DLD1 (cell line): ENCODE measurements around the gene ADPGK.
"Not testable (repeated sequence)": the region's sequence is repeated elsewhere in the genome, so short reads cannot be mapped to it uniquely, and the experiment has no call there.

Experiments used
- in situ Hi-C: cut with HindIII; loops from 2 replicates; pipeline ENCODE4 v1.10.0; 2017; ENCODE audit warnings: low sequenced_read_pairs

ADPGK gene

DNA sequence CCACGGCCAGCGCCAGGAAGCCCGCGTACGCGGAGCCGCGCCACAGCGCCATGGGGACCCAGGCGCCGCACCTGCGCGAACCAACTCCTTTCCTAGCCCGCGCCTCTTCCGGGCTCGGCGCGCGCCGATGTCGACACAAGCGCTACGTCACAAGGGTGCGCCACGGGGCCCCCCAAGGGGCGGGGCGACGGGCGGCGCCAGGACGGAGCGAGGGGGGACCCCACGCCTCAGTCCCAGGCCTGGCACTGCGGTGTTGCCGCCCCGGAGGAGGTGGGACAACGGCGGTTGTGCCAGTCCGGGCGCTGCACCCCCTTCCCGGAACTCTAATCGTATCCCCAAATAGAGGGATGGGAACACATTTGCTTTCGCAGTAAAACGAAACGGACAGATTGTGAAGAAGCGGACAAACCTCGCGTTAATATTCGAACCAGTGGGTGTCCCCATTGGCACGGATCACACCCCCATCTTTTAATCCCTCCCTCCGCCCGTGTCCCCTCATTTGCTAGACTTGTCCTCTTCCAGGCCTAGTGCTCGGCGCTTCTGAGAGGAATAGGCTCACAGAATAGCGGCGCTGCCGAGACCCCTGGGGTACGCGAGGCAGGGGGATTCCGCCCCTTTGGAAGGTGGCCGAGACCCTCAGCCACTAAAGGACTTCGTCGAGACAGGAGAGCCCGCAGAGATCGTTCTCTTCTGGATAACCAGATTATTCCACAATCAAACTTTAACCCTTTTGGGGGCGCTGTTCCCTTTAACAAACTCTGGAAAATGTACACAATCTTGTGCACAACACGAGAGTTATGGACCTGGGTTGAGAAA is at the start of gene ADPGK:
TSS of gene ADPGK (minus strand) at position 119 of the 816 bp plus-strand sequence. CDS start at position 52, 67 bp downstream.
- in situ Hi-C loops, result no loop called here

DNA sequence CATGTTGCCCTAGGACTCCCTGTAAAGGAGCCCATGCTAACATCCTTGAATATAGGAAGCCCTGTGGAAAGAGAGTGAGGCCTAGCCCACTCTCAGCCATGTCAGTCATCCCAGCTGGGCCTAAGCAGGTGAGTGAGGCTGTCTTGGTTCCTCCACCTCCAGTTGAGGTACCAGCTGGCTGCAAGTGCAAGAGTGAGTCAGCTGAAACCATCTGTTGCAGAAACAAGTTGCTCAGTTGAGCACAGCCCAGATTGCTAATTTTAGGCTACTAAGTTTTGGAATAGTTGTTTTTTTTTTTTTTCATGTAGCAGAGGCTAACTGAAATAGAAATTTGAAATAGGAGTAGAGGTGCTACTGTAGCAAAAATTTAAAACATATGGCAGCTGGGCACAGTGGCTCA is 43.7 kb upstream of the ADPGK start:
- in situ Hi-C loops, result no loop called here

DNA sequence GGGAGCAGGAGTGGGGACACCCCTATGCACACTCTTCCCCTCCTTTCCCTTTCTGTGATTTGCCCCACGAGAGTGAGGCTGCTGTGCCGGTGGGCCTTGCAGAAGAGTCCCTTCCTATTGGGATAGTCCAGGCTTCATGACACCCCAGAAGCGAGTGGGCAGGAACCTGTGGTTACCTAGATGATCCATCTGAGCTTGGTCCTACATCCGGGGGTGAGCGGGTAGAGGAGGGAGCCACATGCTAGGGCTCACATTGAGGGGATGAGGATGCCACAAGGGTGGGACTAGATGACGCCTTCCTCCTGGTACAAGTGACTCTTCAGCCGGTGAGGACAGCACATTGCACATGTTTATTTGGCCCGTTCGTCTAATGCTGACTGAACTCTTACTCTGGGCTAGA is 43.1 kb upstream of the ADPGK start:
- in situ Hi-C loops, result no loop called here

DNA sequence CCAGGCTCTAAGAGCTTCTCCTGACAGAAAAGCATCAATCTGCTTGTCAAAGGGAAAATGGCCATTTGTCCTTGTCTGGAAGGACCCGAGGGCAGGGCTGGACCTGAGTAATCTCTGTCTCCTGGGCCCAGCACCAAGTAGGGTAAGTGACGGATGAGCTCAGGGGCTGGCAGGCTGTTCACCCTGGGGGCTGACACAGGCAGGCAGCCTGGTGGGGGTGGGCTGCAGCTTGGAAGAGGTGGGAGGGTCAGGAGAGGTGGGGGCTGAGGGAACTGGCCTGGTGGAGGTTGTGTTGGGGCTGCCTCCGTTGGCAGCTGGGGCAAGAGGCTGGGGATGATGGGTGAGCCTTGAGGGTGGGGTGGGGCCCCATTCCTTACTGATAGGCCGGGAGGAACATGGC is 42.3 kb upstream of the ADPGK start:
- in situ Hi-C loops, result no loop called here

DNA sequence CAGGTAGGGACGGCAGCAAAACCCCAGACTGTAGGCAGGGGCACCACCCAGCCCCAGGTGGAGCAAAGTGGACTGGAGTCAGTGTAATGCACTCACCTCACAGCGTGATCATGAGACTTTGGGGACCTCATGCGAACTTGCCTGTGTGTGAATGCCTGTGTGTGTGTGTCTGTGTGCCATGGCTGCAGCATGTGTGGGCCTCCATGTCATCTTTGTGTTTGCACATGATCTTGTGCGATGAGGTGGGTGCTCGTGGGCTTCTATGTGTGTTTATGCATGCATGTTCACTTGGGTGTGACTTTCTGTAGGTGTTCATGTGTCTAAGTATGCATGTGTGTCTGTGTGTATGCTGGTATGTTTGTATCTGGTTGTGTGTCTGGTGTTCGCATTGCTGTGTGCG is 41.2 kb upstream of the ADPGK start:
- in situ Hi-C loops, result no loop called here

DNA sequence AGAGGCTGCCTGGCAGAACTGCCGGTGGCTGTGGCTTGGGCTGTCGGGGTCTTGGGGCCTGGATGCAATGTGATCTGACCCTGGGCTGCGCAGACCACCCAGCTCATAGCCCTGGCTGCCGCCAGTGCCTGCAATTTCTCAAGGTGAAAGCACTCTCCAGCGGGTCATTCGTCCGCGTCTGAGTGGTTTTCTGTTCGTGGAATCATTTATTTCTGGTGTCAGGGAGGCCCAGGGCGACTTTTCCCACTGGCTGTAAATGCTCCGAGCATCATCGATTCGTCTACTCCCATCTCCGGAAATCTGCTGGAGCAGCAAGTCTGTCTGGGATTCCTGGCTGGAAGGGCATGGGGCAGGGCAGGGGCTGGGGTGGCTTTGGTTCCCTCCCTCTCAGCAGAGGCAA is 40.6 kb upstream of the ADPGK start:
- in situ Hi-C loops, result no loop called here

DNA sequence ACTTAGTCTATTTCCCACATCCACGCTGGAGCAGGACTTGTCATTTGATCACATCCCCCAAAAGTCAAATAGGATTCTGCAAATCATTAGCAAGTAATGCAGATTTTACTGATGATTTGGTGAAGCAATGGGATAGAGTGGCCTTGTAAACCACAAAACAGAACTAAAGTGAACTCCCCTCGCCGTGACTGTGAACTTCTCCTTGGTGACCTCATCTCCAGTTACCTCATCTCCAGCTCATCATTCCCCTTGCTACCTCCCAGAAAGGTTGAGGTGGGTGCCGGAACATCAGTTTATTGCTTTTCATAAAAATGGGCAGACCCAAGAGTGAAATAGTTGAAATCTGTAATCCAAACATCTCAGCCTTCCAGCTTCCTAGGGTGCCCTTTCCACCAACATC is 36.7 kb upstream of the ADPGK start:
- in situ Hi-C loops, result no loop called here

DNA sequence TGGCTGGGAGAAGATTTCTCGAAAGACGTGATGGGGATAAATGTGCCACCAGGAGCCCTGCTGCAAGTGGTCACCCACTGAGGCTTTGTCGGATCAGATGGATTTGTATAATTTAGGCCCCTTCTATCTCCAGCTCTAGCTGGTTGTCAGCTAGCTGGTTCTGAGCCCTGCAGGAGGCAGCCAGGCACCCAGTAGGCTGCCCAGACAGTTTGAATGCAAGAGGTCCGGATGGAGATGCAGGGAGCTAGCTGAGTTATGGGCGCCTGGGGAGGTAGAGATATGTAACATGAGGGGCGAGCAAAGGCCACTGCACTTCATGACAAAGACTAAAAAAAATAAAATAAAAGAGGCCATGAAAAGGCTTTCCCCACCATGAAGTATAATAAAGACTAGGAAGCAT is 35.1 kb upstream of the ADPGK start:
- in situ Hi-C loops, result no loop called here

DNA sequence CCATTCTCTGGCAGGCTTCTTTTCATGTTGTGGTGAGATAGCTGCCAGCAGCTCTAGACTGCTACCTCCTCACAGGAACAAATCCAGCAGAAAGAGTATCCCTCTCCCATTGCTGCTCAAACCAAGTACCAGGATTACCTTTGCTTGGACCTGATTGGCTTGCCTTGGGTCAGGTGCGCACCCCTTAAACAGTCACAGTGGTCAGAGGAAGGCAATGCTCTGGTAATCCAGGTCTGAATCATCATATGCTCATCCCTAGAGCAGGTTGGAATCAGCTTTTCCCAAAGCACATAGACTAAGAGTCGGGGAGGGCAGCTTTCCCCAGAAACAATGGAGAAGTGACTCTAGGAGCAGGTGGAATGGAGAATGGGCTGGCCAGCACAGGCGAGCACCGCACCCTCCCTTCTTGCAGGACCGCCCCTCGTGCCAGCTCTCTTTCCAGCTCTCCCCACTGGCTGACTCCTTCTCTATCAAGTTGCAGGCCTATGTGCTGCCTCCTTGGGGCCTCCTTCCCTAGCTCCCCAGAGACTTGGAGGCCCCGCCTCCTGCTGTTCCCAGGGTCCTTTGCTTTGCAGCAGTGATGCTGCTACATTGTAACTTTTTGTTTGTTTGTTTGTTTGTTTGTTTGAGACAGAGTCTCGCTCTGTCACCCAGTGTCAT is 29.9 kb upstream of the ADPGK start:
- in situ Hi-C loops, result no loop called here

DNA sequence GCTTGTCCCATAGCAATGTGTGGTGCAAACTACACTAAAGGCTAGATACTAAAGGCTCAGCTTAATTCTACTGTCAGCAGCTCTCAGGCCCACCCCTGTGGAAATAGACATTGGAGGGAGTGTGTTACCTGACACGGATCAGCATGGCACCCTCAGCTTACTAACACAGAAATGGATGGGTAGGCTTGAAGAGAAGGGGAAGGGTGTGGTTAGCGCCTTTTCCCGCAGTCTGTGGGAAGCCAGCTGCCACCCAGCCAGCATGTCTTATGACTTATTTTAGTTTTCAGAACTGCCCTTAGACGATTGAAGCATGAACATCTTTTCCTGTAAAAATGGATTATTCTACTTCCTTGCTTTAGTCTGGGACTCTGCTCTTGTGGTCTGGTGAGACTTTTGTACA is 25.8 kb upstream of the ADPGK start:
- in situ Hi-C loops, result no loop called here

DNA sequence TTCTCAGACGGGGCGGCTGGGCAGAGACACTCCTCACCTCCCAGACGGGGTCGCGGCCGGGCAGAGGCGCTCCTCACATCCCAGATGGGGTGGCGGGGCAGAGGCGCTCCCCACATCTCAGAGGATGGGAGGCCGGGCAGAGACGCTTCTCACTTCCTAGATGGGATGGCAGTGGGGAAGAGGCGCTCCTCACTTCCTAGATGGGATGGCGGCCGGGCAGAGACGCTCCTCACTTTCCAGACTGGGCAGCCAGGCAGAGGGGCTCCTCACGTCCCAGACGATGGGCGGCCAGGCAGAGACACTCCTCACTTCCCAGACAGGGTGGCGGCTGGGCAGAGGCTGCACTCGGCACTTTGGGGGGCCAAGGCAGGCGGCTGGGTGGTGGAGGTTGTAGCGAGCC is 23.8 kb upstream of the ADPGK start:
- in situ Hi-C loops, result not testable (repeated sequence)

DNA sequence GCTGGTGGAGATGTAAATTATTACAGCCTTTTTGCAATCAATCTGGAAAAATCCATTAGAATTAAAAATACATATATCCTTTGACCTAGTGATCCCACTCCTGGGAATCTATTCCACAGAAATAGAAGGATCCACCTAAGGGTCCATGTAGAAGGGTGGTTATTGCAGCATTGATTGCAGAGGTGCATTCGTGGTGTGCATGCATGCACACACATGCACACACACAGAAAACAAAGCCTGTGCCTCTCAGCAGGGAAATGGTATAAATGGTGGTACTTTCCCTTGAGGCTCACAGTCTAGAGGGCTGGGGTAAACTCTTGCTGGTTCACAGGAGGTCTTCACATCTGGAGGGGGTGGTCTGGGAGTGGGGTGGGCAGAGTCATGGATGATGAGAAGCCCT is 19.4 kb upstream of the ADPGK start:
- in situ Hi-C loops, result no loop called here

DNA sequence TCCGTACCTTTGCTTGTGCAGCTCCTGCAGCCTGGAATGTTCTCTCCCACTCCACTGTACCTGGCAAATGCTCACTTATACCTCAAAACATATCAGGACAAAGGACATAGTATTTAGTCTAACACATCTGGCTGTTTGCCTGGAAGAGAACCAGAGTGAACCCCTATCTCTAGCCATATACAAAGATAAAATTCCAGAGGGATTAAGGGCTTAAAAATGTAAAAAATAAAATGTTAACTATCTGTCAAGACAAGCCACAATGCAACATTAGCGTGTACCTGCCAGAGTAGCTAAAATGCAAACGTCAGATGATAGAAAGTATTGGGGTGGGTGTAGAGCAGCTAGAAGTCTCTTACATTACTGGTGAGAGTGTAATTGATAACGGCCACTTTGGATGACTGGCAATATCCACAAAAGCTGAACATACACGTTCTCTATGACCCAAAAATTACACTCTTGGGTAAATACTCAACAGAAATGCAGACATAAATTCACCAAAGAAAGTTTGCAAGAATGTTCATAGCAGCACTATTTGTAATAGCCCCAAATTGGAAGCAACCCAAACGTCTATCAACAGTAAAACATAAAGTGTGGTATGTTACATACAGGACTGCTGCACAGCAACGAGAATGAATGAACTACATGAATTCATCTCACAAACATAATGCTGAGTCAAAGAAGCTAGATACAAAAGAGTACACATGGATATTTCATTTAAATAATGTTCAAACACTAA is 18.2 kb upstream of the ADPGK start:
- in situ Hi-C loops, result no loop called here

DNA sequence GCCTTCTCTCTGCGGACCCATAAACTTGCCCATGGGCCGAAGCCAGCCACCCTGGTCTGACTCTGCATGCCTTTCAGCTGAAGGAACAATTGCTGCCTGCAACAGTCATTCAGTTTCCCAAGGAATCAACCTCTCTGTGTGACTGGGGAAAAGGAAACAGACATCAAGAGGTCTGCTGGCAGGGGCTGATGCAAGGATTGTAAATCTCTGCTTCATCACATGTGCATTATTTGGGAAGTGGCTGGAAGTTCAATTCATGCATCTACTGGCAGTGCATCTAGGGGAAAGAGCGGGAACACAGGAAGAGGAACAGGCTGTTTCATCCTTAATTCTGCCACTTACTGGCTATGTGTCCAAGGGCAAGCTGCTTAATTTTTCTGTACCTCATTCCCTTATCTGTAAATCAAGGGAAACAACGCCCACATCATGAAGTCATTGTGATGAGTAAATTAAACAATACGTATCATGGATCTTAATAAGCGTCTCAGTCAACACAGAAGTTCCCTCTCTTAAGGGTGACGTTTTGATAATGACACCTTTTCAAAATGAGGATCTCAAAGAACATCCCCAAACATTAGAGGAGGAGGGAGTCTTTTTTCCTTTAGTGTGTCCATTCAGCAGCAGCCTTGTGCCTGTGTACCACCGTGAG is 17.4 kb upstream of the ADPGK start:
- in situ Hi-C loops, result no loop called here

DNA sequence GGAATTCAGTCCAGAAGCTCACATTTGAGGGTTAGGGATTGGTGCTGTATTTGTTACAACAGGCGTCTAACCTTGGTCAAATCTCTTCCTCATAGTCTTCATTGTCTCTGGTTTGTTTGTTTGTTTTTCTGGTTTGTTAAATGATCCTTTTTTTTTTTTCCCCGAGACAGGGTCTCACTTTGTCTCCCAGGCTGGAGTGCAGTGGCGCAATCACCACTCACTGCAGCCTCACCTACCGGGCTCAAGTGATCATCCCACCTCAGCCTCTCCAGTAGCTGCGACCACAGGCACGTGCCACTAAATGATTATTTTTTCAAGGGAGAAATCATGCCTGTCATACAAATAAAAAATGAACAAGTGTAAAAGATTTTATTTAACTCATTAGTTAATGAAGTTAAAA is 14.3 kb upstream of the ADPGK start:
- in situ Hi-C loops, result no loop called here

DNA sequence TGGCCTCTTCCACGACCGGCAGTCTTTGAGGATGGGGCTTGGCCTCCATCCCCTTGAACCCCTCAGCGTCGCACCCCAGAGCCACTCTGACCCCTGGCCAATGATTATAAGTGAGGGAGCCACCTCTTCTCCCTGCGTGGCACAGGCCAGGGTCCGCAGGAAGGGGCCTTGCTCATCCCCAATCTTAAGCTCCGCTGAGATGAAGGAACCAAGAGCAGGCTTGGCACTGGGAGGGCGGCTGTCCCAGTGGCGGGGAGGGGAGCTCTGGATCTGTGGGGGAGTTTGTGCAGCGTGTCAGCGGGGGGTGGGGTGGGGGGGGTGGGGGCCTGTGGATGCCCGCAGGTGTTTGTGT is 13.8 kb upstream of the ADPGK start:
- in situ Hi-C loops, result no loop called here

DNA sequence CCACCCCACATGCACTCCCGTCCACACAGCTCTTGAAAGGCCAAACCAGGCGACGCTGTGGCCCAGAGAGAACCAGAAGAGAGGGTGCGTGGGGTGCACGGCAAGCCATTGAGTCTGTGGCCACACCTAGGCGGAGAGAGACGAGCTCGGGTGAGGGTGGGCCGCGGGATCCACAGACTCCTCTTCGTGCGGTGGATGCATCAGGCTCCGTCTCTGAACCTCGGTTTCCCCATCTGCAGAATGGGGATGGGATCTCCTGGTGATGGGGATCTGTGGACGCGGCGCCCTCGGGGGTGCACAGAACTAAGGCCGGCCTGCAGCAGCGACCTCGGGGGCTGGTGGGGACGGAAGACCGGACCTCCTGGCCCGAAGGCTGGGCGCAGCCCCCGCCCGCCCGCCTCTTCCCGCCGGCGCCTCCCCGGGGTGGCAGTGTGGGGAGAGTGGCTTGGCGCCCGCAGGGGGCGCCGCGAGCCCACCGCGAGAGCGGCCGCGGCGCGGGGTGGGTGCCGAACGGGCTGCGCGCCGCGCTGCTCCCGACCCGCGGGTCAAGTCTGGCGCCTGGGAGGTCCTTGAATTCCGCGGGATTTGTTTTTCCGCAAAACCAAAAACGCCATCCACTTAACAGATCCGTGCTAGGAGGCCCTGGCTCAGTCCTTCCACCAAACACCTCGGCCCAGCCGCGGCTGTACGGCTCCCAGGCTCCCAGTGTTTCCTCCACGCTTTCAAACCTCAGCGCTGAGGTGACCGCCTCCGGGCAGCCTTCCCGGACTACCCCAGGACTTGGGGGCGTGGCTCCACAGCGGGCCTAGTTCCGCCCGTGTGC is 13.2 kb upstream of the ADPGK start:
- in situ Hi-C loops, result no loop called here

DNA sequence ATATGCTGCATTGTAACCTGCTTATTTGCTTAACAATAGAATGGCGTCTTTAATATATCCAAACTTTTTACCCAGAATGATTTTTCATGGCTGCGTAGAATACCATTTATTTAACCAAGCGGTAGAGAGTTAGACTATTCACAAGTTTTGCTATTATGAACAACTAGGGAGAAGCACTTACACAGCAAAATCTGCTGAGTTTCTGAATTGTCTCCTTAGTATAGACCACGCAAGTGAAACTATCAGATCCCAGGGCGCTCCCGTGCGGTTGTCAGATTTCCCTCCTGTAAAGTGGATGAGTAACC is 12.6 kb upstream of the ADPGK start:
- in situ Hi-C loops, result no loop called here

DNA sequence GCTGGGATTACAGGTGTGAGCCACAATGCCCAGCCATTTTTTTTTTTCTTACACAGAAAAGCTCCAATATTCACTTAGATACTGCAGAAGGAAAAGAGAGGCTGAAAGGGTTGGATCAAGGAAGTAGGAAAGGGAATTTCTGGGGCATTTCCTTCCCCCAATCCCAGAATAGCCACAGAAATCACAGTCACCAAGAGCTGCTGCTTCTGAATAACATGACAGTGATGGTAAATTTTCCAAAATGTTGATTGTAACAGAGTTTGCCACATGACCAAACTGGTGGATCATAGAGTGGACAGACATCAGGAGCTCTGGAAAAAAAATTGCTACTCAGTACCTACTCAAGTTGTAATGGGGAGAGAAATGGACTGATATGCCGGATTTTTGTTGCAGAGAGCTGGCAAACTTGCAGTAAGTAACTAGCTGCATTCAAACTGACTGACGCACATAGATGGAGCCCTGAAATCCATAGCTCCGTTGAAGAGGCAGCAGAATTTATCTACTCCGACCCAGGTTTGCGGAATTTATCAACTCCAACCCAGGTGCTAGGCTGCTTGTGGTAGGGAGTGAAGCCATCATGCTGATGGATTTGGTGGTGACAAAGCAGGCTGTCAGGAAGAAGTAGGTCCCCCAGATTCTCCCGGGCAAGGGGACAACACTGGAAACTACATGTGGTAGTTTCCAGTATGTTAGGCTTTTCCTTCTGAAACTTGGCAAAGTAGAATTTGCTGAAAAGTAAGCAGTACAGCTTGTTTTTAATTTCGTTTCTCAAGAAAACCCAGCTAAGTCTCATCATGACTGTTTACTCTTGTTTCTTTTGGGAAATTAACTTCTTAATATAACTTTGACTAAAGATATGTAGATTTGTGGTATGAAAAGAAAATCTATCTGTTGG is 10.5 kb upstream of the ADPGK start:
- in situ Hi-C loops, result no loop called here

DNA sequence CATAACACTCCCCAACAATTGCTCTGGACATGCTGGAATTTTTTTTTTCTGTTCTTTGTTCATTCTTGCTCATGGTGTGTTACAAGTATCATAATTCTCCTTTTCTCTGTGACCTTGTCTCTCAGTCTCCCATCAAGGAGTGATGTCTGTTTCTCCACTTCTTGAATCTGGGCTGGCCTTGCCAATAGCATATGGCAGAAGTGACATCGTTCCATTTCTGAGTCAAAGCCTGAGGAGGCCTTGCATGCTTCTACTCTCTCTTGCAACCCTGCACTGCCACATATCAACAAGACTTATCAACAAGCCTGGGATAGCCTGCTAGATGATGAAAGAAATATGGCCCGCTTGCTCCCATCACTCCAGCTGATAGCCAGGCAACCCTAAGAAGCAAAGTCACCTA is 8.9 kb upstream of the ADPGK start:
- in situ Hi-C loops, result no loop called here
